ENCODE measurements around the gene POU3F3. TPM values are rescaled to one million over a fixed set of nuclear protein-coding genes. Genes with fewer than 3 reads are reported as not detected.

Gene POU3F3
- polyA plus RNA-seq, 1 donor (not counting 4 experiments of a cell fraction or from before 2014, with no cell fraction given) = not detected

DNA sequence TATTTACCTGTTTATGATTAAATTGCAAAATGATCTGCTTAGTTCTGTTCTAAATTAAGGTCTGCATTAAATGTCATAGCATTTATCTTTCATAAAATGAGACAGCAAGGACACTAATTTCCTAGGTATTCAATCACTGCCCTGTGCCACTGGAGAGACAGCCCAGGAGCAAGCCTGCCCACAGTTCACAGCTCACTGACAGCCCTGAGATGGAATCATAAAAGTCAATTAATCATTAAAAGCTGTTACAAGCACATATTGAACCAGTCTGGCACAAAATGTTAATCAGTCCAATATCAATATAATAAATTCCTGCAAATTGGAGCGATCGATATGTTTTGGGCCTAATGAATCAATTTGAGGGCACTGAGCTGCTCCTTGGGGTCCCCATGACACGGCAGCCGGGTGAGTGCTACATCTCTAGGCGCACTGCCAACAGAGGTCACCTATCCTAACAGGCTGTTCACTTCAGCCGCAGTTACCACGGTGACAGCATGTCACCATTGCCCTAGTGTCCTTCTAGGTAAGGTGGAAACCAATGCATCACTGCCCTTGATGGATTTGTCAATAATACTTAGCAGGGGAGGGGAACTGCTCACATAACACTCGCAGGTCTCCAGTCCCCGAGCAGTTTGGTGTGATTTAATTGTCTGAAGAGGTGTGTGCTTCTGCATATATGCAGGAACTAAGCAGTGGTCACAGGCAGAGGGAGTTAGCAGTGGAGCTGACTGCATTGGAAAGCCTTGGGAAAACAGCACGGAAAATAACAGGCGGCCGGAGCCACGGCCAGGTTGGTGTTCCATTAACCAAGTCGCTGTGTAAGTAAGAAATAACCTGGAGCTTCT, 47.3 kb downstream of the POU3F3 start:
- no peak overlapping the region for H3K4me3 ChIP-seq (ENCODE audit: control insufficient read depth in 2 of 3, extremely low read depth in 1 of 3, insufficient read depth in 2 of 3, low read depth in 1 of 3, low read length in 3 of 3)
- H2AFZ ChIP-seq (ENCODE audit: control insufficient read depth, low read length) = no peak overlapping the region
- H3K27me3 ChIP-seq (ENCODE audit: control insufficient read depth, extremely low read depth, insufficient read depth, low read length) = no peaks in the 10 kb centered on the region
- no peaks in the 10 kb centered on the region for H3K4me1 ChIP-seq (ENCODE audit: control insufficient read depth, extremely low read depth, insufficient read depth, low read length)
- FAIRE-seq (no peak), DNase-seq (ENCODE audit: low read depth, low spot score) (no peak)
- H4K20me1 ChIP-seq (ENCODE audit: control insufficient read depth, extremely low read depth, insufficient read depth, low read length) = no peaks in the 10 kb centered on the region
- no peak overlapping the region for H3K27ac ChIP-seq (ENCODE audit: control insufficient read depth, insufficient read depth, low read length)
- no peaks in the 10 kb centered on the region for H3K36me3 ChIP-seq (ENCODE audit: control insufficient read depth in 2 of 2, extremely low read depth in 1 of 2, insufficient read depth in 2 of 2, low read length in 2 of 2)
- dilution Hi-C loops (cut with MboI; ENCODE audit: extremely low pct_ligation_motif_present, low sequenced_read_pairs) = no loop called here
- H3K79me2 ChIP-seq (ENCODE audit: control insufficient read depth, insufficient read depth, low read length) = no peaks in the 10 kb centered on the region
- H3K9me1 ChIP-seq (ENCODE audit: control insufficient read depth, extremely low read depth, insufficient read depth, low read length) = no peaks in the 10 kb centered on the region
- no peak overlapping the region for H3K4me2 ChIP-seq (ENCODE audit: control insufficient read depth, extremely low read depth, insufficient read depth, low read depth, low read length)
- no peaks in the 10 kb centered on the region for H3K9me3 ChIP-seq (ENCODE audit: control insufficient read depth, low read depth, low read length)
- no peak overlapping the region for H3K9ac ChIP-seq (ENCODE audit: control insufficient read depth, extremely low read depth, insufficient read depth, low read length)
- no peak for TF ChIP-seq EZH2 (IDR thresholded peaks at IDR 0.05; ENCODE audit: low read length)
- TF ChIP-seq, protein P1, sequence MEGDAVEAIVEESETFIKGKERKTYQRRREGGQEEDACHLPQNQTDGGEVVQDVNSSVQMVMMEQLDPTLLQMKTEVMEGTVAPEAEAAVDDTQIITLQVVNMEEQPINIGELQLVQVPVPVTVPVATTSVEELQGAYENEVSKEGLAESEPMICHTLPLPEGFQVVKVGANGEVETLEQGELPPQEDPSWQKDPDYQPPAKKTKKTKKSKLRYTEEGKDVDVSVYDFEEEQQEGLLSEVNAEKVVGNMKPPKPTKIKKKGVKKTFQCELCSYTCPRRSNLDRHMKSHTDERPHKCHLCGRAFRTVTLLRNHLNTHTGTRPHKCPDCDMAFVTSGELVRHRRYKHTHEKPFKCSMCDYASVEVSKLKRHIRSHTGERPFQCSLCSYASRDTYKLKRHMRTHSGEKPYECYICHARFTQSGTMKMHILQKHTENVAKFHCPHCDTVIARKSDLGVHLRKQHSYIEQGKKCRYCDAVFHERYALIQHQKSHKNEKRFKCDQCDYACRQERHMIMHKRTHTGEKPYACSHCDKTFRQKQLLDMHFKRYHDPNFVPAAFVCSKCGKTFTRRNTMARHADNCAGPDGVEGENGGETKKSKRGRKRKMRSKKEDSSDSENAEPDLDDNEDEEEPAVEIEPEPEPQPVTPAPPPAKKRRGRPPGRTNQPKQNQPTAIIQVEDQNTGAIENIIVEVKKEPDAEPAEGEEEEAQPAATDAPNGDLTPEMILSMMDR (optimal IDR thresholded peaks at IDR 0.05 in 1 of 3, IDR thresholded peaks at IDR 0.05 in 1 of 3, conservative IDR thresholded peaks at IDR 0.05 in 1 of 3; ENCODE audit: extremely low read depth in 1 of 3, insufficient read depth in 2 of 3, low read length in 3 of 3) = no peak

DNA sequence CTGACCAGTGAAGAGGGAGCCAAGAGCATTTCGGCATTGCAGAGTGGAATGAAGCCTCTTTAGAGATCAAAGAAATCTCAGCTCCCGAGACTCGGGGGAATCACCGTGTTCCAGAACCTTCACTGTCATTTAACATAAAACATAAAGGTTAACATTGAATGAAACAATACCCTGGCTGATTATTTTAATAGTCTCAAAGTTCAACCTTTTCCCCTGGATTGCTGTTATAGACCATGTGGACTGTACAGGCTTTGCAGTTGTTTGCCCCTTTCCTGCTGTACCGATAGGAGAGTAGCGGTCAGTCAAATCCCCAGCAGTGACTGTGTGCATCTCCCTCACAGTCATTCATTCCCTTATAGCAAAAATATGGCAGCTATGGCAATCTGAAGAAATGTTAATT, 48.4 kb downstream of the POU3F3 start:
- no peaks in the 10 kb centered on the region for H3K79me2 ChIP-seq (ENCODE audit: control insufficient read depth, insufficient read depth, low read length)
- no peak for FAIRE-seq
- no peak overlapping the region for H3K27ac ChIP-seq (ENCODE audit: control insufficient read depth, insufficient read depth, low read length)
- H3K4me3 ChIP-seq (ENCODE audit: control insufficient read depth in 2 of 3, extremely low read depth in 1 of 3, insufficient read depth in 2 of 3, low read depth in 1 of 3, low read length in 3 of 3) = no peak overlapping the region
- no peaks in the 10 kb centered on the region for H3K36me3 ChIP-seq (ENCODE audit: control insufficient read depth in 2 of 2, extremely low read depth in 1 of 2, insufficient read depth in 2 of 2, low read length in 2 of 2)
- no peaks in the 10 kb centered on the region for H3K9me1 ChIP-seq (ENCODE audit: control insufficient read depth, extremely low read depth, insufficient read depth, low read length)
- no peaks in the 10 kb centered on the region for H4K20me1 ChIP-seq (ENCODE audit: control insufficient read depth, extremely low read depth, insufficient read depth, low read length)
- H2AFZ ChIP-seq (ENCODE audit: control insufficient read depth, low read length) = no peak overlapping the region
- dilution Hi-C loops (cut with MboI; ENCODE audit: extremely low pct_ligation_motif_present, low sequenced_read_pairs) = no loop called here
- H3K4me1 ChIP-seq (ENCODE audit: control insufficient read depth, extremely low read depth, insufficient read depth, low read length) = no peaks in the 10 kb centered on the region
- DNase-seq (ENCODE audit: low read depth, low spot score) = no peak
- H3K9me3 ChIP-seq (ENCODE audit: control insufficient read depth, low read depth, low read length) = no peaks in the 10 kb centered on the region
- no peaks in the 10 kb centered on the region for H3K27me3 ChIP-seq (ENCODE audit: control insufficient read depth, extremely low read depth, insufficient read depth, low read length)
- no peak overlapping the region for H3K4me2 ChIP-seq (ENCODE audit: control insufficient read depth, extremely low read depth, insufficient read depth, low read depth, low read length)
- no peak overlapping the region for H3K9ac ChIP-seq (ENCODE audit: control insufficient read depth, extremely low read depth, insufficient read depth, low read length)
- TF ChIP-seq, protein P1 (optimal IDR thresholded peaks at IDR 0.05 in 1 of 3, IDR thresholded peaks at IDR 0.05 in 1 of 3, conservative IDR thresholded peaks at IDR 0.05 in 1 of 3; ENCODE audit: extremely low read depth in 1 of 3, insufficient read depth in 2 of 3, low read length in 3 of 3) = no peak
- TF ChIP-seq EZH2 (IDR thresholded peaks at IDR 0.05; ENCODE audit: low read length) = no peak

Small RNAs within 50 kb of the gene (small RNA-seq; reads per million reads assigned to genes)
- gene AC018730.1 (ENCODE audit: insufficient read length in 3 of 3, low read depth in 3 of 3, low replicate concordance in 1 of 3) = 0 reads per million in 3 experiments

Other genes with a start within 250 kb of the POU3F3 start
- 20.6 to 34.5 TPM (median 33.3 TPM) in 3 replicates for gene MRPS9, start 184.0 kb downstream of the POU3F3 start, polyA plus RNA-seq

All from keratinocyte (primary cell).